Measurements from ENCODE around the gene PRPSAP2. TPM values are rescaled to one million over a fixed set of nuclear protein-coding genes. Genes with fewer than 3 reads are reported as not detected.

Gene PRPSAP2
- total RNA-seq, 1 experiment from 2014 or later, result 33.6 TPM

DNA sequence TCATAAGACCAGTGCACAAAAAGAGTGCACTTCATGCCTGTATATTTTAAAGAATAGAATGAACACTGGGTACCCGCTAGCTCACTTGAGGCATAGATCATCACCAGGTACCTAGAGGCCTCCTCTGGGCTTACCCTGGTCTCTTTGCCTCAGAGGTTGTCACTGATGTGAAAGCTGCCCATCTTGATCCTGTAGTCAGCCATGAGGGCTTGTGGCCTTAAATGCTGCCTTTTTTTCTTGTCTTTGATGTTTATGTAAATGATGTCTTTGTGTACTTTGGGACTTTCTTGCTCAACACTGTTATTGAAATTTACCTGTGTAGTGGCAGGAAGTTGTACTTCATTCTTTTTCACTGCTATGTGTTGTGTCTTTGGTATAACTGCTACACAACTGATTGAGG is 67.3 kb downstream of the PRPSAP2 start:
- no TSS peak for BruUV-seq (replicated peaks)
- POLR2A ChIA-PET, result interaction anchor here (0.6 kb wide), 2 partner anchors 9 to 1058 kb away, joined by 3 to 4 read pairs; no protein-coding TSS in a partner anchor
- Mint-ChIP-seq H3K4me3 (ENCODE audit: unreplicated experiment) (no peak overlapping the region), H3K36me3 (ENCODE audit: insufficient read depth, unreplicated experiment) (peaks cover 56% of the 10 kb centered on the region), H3K27me3 (ENCODE audit: insufficient read depth, unreplicated experiment) (no peaks in the 10 kb centered on the region), H3K4me1 (ENCODE audit: insufficient read depth, unreplicated experiment) (no peaks in the 10 kb centered on the region), H3K27ac (ENCODE audit: low read depth, unreplicated experiment) (no peak overlapping the region), H3K9me3 (ENCODE audit: unreplicated experiment) (no peaks in the 10 kb centered on the region)
- intact Hi-C loops (cut with micrococcal nuclease), result no loop called here
- CTCF ChIA-PET, result no interaction called here
- TF ChIP-seq CTCF (IDR thresholded peaks at IDR 0.05; ENCODE audit: unreplicated experiment), result no peak
- DNase-seq (ENCODE audit: unreplicated experiment), result no peak

GRCh38 chr17:18928628-18929125 is 70.7 kb downstream of the PRPSAP2 start:
- H3K4me3 Mint-ChIP-seq (ENCODE audit: unreplicated experiment), result no peak overlapping the region
- H3K27me3 Mint-ChIP-seq (ENCODE audit: insufficient read depth, unreplicated experiment), result no peaks in the 10 kb centered on the region
- POLR2A ChIA-PET, result no interaction called here
- no peak for DNase-seq (ENCODE audit: unreplicated experiment)
- no peaks in the 10 kb centered on the region for H3K4me1 Mint-ChIP-seq (ENCODE audit: insufficient read depth, unreplicated experiment)
- no peak for TF ChIP-seq CTCF (IDR thresholded peaks at IDR 0.05; ENCODE audit: unreplicated experiment)
- H3K9me3 Mint-ChIP-seq (ENCODE audit: unreplicated experiment), result no peaks in the 10 kb centered on the region
- intact Hi-C loops (cut with micrococcal nuclease), result no loop called here
- H3K27ac Mint-ChIP-seq (ENCODE audit: low read depth, unreplicated experiment), result no peak overlapping the region
- CTCF ChIA-PET, result interaction anchor here (0.8 to 1.2 kb wide), 2 partner anchors 32 to 759 kb away, joined by 3 read pairs; no protein-coding TSS in a partner anchor
- H3K36me3 Mint-ChIP-seq (ENCODE audit: insufficient read depth, unreplicated experiment), result peaks cover 78% of the 10 kb centered on the region
- BruUV-seq (replicated peaks), result no TSS peak

DNA sequence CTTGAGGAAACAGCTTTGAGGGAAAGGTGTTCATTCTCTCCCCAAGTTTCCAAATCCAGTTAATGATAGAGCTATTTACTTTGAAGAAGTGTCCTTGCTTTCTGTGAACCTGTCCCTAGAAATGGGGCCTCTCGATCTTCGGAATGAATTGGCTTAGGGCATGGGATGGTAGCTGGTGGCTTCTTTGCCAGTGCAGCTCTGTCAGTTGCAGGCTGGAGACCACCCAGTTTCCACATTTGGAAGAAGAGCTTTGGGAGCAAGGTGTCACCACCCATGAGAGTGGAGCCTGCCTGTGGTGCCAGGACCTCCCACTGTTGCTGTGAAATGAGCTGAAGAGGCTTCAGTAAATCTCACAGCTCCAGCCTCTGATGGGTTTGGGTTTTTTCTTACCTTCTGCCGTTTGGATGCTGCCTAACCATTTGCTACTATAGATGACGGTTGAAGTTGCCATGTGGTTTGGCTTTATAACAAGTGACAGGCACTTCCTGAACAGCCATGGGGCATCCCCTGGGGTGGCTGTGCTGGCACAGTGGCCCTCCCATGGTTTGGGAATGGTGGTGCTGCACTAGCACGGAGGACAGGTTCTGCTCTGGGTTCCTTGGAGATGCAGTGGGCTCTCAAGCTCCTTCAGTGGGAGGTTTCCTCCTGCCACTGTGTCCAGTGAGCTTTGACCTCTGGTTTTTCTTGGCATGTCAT is 74.6 kb downstream of the PRPSAP2 start:
- no TSS peak for BruUV-seq (replicated peaks)
- no peak for DNase-seq (ENCODE audit: unreplicated experiment)
- H3K27me3 Mint-ChIP-seq (ENCODE audit: insufficient read depth, unreplicated experiment), result no peaks in the 10 kb centered on the region
- peaks cover 49% of the 10 kb centered on the region for H3K36me3 Mint-ChIP-seq (ENCODE audit: insufficient read depth, unreplicated experiment)
- H3K27ac Mint-ChIP-seq (ENCODE audit: low read depth, unreplicated experiment), result no peak overlapping the region
- intact Hi-C loops (cut with micrococcal nuclease), result no loop called here
- no peaks in the 10 kb centered on the region for H3K4me1 Mint-ChIP-seq (ENCODE audit: insufficient read depth, unreplicated experiment)
- no peak overlapping the region for H3K4me3 Mint-ChIP-seq (ENCODE audit: unreplicated experiment)
- POLR2A ChIA-PET, result interaction anchor here (0.7 to 1.1 kb wide), 2 partner anchors 9 to 25 kb away, joined by 3 read pairs; no protein-coding TSS in a partner anchor
- TF ChIP-seq CTCF (IDR thresholded peaks at IDR 0.05; ENCODE audit: unreplicated experiment), result no peak
- no peaks in the 10 kb centered on the region for H3K9me3 Mint-ChIP-seq (ENCODE audit: unreplicated experiment)
- CTCF ChIA-PET, result no interaction called here

DNA sequence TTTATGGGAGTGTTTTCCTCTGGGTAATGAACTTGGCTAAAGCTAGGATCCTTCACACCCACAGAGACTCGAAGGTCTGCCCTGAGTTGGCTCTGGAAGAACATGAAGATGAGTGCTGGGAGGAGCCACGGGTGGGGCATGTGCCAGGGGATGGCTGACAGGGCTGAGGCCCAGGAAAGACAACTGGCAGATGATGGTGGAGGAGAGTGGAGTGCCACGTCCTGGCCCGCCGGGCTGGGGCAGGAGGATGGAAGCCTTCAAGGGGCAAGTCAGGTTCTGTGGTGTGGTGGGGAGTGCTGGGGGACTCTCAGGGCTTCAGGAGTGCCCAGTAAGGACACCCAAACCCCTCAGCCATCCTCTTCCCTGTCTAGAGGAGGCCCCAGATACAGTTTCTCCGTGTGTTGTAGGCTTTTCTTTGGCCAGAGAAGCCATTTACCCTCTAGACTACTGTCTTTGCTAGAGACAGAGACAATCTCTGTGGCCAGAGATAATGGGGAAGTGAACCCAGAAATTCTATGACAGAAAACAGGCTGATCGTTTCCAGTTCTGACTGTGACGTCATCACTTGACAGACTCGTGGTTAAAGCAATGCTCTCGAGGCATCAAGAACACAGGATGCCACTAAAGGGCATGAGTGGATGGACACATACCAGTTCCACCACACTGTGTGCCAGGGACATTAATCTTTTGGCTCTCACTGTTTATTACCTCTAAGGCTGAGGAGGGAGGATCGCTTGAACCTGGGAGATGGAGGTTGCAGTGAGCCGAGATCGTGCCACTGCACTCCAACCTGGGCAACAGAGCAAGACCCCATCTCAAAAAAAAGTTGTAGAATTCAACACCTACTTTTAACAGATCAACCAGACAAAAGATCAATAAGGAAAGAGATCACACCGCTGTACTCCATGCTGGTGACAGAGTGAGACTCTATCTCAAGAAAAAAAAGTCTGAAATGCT is 75.4 kb downstream of the PRPSAP2 start:
- no peaks in the 10 kb centered on the region for H3K27me3 Mint-ChIP-seq (ENCODE audit: insufficient read depth, unreplicated experiment)
- no peak for DNase-seq (ENCODE audit: unreplicated experiment)
- H3K27ac Mint-ChIP-seq (ENCODE audit: low read depth, unreplicated experiment), result no peak overlapping the region
- no peak for TF ChIP-seq CTCF (IDR thresholded peaks at IDR 0.05; ENCODE audit: unreplicated experiment)
- H3K4me1 Mint-ChIP-seq (ENCODE audit: insufficient read depth, unreplicated experiment), result no peaks in the 10 kb centered on the region
- POLR2A ChIA-PET, result interaction anchor here (0.6 to 0.7 kb wide), 2 partner anchors 9 to 26 kb away, joined by 3 to 4 read pairs; no protein-coding TSS in a partner anchor
- no peaks in the 10 kb centered on the region for H3K9me3 Mint-ChIP-seq (ENCODE audit: unreplicated experiment)
- H3K4me3 Mint-ChIP-seq (ENCODE audit: unreplicated experiment), result no peak overlapping the region
- H3K36me3 Mint-ChIP-seq (ENCODE audit: insufficient read depth, unreplicated experiment), result peaks cover 41% of the 10 kb centered on the region
- no TSS peak for BruUV-seq (replicated peaks)
- intact Hi-C loops (cut with micrococcal nuclease), result no loop called here
- CTCF ChIA-PET, result no interaction called here
